B cell (primary cell): ENCODE measurements around the gene NPEPL1. TPM values are rescaled to one million over a fixed set of nuclear protein-coding genes. Genes with fewer than 3 reads are reported as not detected.

Source experiments
- ATAC-seq: fragments of 200-7000 bp; cut with Tn5 transposase; one replicate; pipeline ENCODE4 v1.10.0; 2021; ENCODE audit warnings: low read depth, mild to moderate bottlenecking, moderate number of reproducible peaks, moderate library complexity
- CTCF ChIA-PET: fragments of 350-600 bp; sonication (Branson Sonifier 250); formaldehyde crosslinking; loops from one replicate; lab custom pipeline; 2021; ENCODE audit warnings: antibody characterized with exemption, inconsistent platforms; lab: Charles Lee
- POLR2A ChIA-PET: fragments of 350-600 bp; sonication (Branson Sonifier 250); formaldehyde crosslinking; loops from one replicate; lab custom pipeline; 2021; ENCODE audit warnings: antibody characterized with exemption; lab: Charles Lee
- DNase-seq: peaks from one replicate; pipeline ENCODE4 v3.0.0; 2013
- H2AFZ ChIP-seq: 2 replicates; pipeline ENCODE4 v1.6.1; 2012; ENCODE audit warnings: mild to moderate bottlenecking, low read depth, low read length; ENCODE audit not compliant: insufficient read depth, poor library complexity, severe bottlenecking
- H3K27ac ChIP-seq, 2 donors: 1 replicate in 1 of 2; 2 replicates in 1 of 2; pipeline ENCODE4 v1.5.1; 2012 to 2013; ENCODE audit warnings: low read length in 2 of 2, mild to moderate bottlenecking in 2 of 2, moderate library complexity in 1 of 2
- H3K27me3 ChIP-seq, 4 experiments: fragments of 200-600 bp in 1 of 4; sonication (generic) in 1 of 4; replicated peaks in 1 of 4; 1 replicate in 2 of 4; 2 replicates in 2 of 4; pipeline versions ENCODE4 v1.6.1 to v1.7.0; 2013 to 2016; ENCODE audit warnings: low read length in 3 of 4, mild to moderate bottlenecking in 2 of 4, mixed read lengths in 1 of 4, moderate library complexity in 1 of 4; ENCODE audit not compliant: insufficient read depth in 4 of 4, control insufficient read depth in 3 of 4; ENCODE audit errors: control extremely low read depth in 1 of 4
- H3K36me3 ChIP-seq, 2 experiments: replicated peaks in 1 of 2; 1 replicate in 1 of 2; 2 replicates in 1 of 2; pipeline versions ENCODE4 v1.6.1 to v1.7.1; 2013; ENCODE audit warnings: low read length in 1 of 2; ENCODE audit not compliant: insufficient read depth in 2 of 2, control insufficient read depth in 1 of 2; ENCODE audit errors: control extremely low read depth in 1 of 2, extremely low read depth in 1 of 2
- H3K4me1 ChIP-seq, 2 donors: fragments of 200-600 bp in 1 of 2; sonication (generic) in 1 of 2; 1 replicate in 1 of 2; 2 replicates in 1 of 2; pipeline versions ENCODE4 v1.5.1 to v1.6.1; 2013 to 2017; ENCODE audit warnings: low read length in 2 of 2; ENCODE audit not compliant: control insufficient read depth in 2 of 2, insufficient read depth in 2 of 2
- H3K4me2 ChIP-seq: replicated peaks from 2 replicates; pipeline ENCODE3; 2012; ENCODE audit warnings: mild to moderate bottlenecking, low read depth, low read length; ENCODE audit not compliant: poor library complexity, severe bottlenecking
- H3K4me3 ChIP-seq, 5 experiments: fragments of 200-600 bp in 1 of 5; sonication (generic) in 1 of 5; 1 replicate in 3 of 5; 2 replicates in 2 of 5; pipeline versions ENCODE4 v1.5.1 to v1.7.0; 2011 to 2016; ENCODE audit warnings: low read length in 4 of 5, mild to moderate bottlenecking in 4 of 5, low read depth in 2 of 5, control low read depth in 1 of 5, moderate library complexity in 1 of 5; ENCODE audit not compliant: insufficient read depth in 1 of 5; ENCODE audit errors: control extremely low read depth in 1 of 5, extremely low read depth in 1 of 5
- H3K79me2 ChIP-seq: fragments of 200-600 bp; sonication (generic); one replicate; pipeline ENCODE4 v1.6.0; 2016; ENCODE audit warnings: low read length; ENCODE audit not compliant: control insufficient read depth, insufficient read depth
- H3K9ac ChIP-seq: fragments of 200-600 bp; sonication (generic); 2 replicates; pipeline ENCODE4 v1.6.1; 2017; ENCODE audit warnings: mild to moderate bottlenecking, low read length, moderate library complexity
- H3K9me3 ChIP-seq, 3 donors: one replicate each; pipeline versions ENCODE4 v1.6.1 to v1.7.1; 2013; ENCODE audit warnings: low read length in 2 of 3; ENCODE audit not compliant: control insufficient read depth in 2 of 3, insufficient read depth in 1 of 3; ENCODE audit errors: control extremely low read depth in 1 of 3
- H4K20me1 ChIP-seq: 2 replicates; pipeline ENCODE4 v1.6.0; 2012; ENCODE audit warnings: mild to moderate bottlenecking, low read length; ENCODE audit not compliant: insufficient read depth, control insufficient read depth, poor library complexity, severe bottlenecking
- H3K27ac Mint-ChIP-seq: one replicate; pipeline ENCODE4 v1.8.0; 2021; ENCODE audit warnings: mixed read lengths
- H3K27me3 Mint-ChIP-seq: one replicate; pipeline ENCODE4 v1.8.0; 2021; ENCODE audit warnings: mixed read lengths
- H3K4me1 Mint-ChIP-seq: one replicate; pipeline ENCODE4 v1.8.0; 2021; ENCODE audit warnings: mixed read lengths
- H3K4me3 Mint-ChIP-seq: one replicate; pipeline ENCODE4 v1.8.0; 2021; ENCODE audit warnings: mixed read lengths
- H3K9me3 Mint-ChIP-seq: one replicate; pipeline ENCODE4 v1.8.0; 2022; ENCODE audit warnings: mixed read lengths; ENCODE audit not compliant: insufficient read depth
- EZH2 ChIP-seq: IDR thresholded peaks from 2 replicates; pipeline ENCODE4 v1.6.1; 2012; ENCODE audit warnings: borderline replicate concordance, low read depth, mild to moderate bottlenecking, moderate library complexity, low read length; ENCODE audit not compliant: insufficient read depth, poor library complexity, severe bottlenecking
- WGBS: methylation state at CpG from one replicate; pipeline ENCODE4 v1.1.5; 2013; ENCODE audit warnings: missing lambda C conversion rate; ENCODE audit not compliant: insufficient coverage; 5-methylcytosine and 5-hydroxymethylcytosine counted together
- intact Hi-C: fragments of 100-400 bp; cut with micrococcal nuclease; formaldehyde crosslinking; loops from one replicate; pipeline ENCODE4 v1.10.0; 2022
- polyA plus RNA-seq: library from polyadenylated mRNA; depleted of rRNA; stranded (reverse); fragments of >200 nt; gene quantifications from 2 replicates; pipeline ENCODE4 v1.2.3, GENCODE V29; 2012
- total RNA-seq, 2 donors: library from RNA; stranded (reverse); fragments of 120-200 nt in 1 of 2; gene quantifications; 1 replicate in 1 of 2; 2 replicates in 1 of 2; pipeline versions ENCODE4 v1.2.3 to v1.2.4, GENCODE V29; 2013 to 2022
- TF ChIP-seq, protein P1 (sequence below): fragments of 200-600 bp; IDR thresholded peaks from one replicate; pipeline ENCODE4 v1.8.0; 2022; ENCODE audit warnings: antibody characterized with exemption, mild to moderate bottlenecking

The NPEPL1 gene
- total and polyA plus RNA-seq, 2 donors (not counting 1 experiment from before 2014, with no cell fraction given) = 34.3 to 45.1 TPM

DNA sequence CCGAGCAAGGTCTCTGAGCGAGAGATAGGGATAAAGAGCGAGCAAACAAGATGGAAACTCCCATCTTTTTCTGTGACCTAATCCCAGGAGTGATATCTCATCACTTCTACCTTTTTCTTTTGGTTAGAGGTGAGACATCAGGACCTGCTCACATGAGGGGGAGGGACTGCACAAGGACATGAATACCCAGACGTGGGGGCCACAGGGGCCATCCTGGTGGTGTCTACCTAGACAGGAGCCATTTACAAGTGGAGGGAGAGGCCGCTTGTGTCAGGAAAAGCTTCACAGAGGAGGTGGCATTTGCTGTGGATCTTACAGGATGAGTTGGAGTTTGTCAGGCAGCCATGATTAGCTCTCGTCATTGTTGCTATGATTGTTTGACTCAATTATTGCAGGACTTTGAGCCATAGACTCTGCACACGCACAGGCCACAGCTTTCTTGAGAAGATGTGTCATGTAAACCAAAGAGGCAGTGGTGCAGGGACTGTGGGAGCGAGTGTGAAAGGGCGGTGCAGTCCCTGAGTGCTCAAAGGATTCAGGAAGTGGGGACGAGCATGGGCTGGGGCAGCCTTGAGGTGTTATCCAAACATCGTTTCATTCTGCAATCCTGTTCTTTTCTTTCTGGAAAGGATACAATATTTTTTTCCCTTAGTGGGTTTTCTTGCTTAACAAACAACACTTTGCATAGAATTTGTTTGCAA lies 7.7 kb downstream of the NPEPL1 start:
- Mint-ChIP-seq H3K27me3 (no peaks in the 10 kb centered on the region), H3K9me3 (no peaks in the 10 kb centered on the region), H3K4me1 (no peaks in the 10 kb centered on the region), H3K27ac (no peak overlapping the region), H3K4me3 (no peak overlapping the region)
- Histone ChIP-seq H4K20me1 (no peaks in the 10 kb centered on the region), H3K27me3 (no peaks in the 10 kb centered on the region), H3K9me3 (no peaks in the 10 kb centered on the region), H3K27ac (no peak overlapping the region), H3K79me2 (no peaks in the 10 kb centered on the region), H3K36me3 (peaks cover 0 to 20% of the 10 kb centered on the region in 2 experiments), H2AFZ (no peak overlapping the region), H3K4me1 (no peaks in the 10 kb centered on the region), H3K9ac (no peak overlapping the region), H3K4me3 (no peak overlapping the region), H3K4me2 (no peak overlapping the region)
- 94% methylated on average over 6 of the region's 11 CpGs for WGBS
- no peak for DNase-seq
- ChIA-PET CTCF (no interaction called here), POLR2A (no interaction called here)
- intact Hi-C loops = no loop called here
- TF ChIP-seq, protein P1, sequence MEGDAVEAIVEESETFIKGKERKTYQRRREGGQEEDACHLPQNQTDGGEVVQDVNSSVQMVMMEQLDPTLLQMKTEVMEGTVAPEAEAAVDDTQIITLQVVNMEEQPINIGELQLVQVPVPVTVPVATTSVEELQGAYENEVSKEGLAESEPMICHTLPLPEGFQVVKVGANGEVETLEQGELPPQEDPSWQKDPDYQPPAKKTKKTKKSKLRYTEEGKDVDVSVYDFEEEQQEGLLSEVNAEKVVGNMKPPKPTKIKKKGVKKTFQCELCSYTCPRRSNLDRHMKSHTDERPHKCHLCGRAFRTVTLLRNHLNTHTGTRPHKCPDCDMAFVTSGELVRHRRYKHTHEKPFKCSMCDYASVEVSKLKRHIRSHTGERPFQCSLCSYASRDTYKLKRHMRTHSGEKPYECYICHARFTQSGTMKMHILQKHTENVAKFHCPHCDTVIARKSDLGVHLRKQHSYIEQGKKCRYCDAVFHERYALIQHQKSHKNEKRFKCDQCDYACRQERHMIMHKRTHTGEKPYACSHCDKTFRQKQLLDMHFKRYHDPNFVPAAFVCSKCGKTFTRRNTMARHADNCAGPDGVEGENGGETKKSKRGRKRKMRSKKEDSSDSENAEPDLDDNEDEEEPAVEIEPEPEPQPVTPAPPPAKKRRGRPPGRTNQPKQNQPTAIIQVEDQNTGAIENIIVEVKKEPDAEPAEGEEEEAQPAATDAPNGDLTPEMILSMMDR = no peak
- TF ChIP-seq EZH2 = no peak
- no peak for ATAC-seq

DNA sequence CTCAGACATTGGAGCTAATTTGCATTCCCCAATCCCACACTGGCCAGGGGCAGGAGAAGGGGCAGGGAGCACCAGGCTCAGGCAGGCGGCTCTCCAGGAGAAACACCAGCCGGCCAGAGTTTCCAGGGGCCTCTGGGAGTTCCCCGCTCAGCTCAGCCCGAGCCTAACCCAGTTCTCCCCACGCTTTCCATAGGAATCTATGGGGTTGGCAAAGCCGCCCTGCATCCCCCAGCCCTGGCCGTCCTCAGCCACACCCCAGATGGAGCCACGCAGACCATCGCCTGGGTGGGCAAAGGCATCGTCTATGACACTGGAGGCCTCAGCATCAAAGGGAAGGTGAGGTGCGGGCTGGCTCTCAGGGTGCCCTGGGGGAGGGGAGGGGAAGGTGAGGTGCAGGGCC lies 8.2 kb downstream of the NPEPL1 start:
- POLR2A ChIA-PET = no interaction called here
- H4K20me1 ChIP-seq = no peaks in the 10 kb centered on the region
- H3K9ac ChIP-seq = no peak overlapping the region
- H3K27me3 ChIP-seq = no peaks in the 10 kb centered on the region
- ATAC-seq = no peak
- intact Hi-C loops = no loop called here
- H3K27ac ChIP-seq = no peak overlapping the region
- no peak overlapping the region for H2AFZ ChIP-seq
- Mint-ChIP-seq H3K27me3 (no peaks in the 10 kb centered on the region), H3K4me3 (no peak overlapping the region), H3K9me3 (no peaks in the 10 kb centered on the region), H3K4me1 (no peaks in the 10 kb centered on the region), H3K27ac (no peak overlapping the region)
- H3K9me3 ChIP-seq = no peaks in the 10 kb centered on the region
- no peak for DNase-seq
- CTCF ChIA-PET = no interaction called here
- H3K4me2 ChIP-seq = no peak overlapping the region
- H3K36me3 ChIP-seq = peaks cover 0 to 20% of the 10 kb centered on the region in 2 experiments
- H3K79me2 ChIP-seq = no peaks in the 10 kb centered on the region
- 100% methylated on average over 8 of the region's 11 CpGs for WGBS
- TF ChIP-seq, protein P1 = no peak
- no peak for TF ChIP-seq EZH2
- no peak overlapping the region for H3K4me3 ChIP-seq
- no peaks in the 10 kb centered on the region for H3K4me1 ChIP-seq
